ENCODE data around the gene CTXND1.
"Not testable (repeated sequence)": the region's sequence is repeated elsewhere in the genome, so short reads cannot be mapped to it uniquely, and the experiment has no call there.

Gene CTXND1

DNA sequence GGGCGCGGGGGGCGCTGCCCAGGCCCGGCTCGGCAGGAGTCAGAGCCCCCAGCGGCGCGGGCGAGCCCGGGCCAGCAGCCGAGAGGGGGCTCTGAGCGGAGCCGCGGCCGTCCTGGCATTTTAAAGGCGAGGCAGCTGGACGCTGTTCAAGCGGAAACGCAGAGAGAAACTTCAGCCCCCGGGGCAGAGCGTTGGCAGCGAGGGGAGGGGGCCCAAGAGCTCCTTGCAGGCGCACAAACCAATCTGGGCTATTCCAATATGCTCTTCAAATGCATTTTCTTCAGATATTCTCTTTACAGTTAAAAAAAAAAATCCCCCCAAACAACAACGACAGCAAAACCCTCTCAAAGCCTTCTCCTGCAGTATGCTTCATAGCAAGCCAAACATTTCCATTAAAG lies at the start of gene CTXND1:
Gene CTXND1 (minus strand): TSS at position 93 of the 398 bp plus-strand sequence. CDS start 50,264 bp downstream, outside the sequence.
- no peak for DNase-seq

DNA sequence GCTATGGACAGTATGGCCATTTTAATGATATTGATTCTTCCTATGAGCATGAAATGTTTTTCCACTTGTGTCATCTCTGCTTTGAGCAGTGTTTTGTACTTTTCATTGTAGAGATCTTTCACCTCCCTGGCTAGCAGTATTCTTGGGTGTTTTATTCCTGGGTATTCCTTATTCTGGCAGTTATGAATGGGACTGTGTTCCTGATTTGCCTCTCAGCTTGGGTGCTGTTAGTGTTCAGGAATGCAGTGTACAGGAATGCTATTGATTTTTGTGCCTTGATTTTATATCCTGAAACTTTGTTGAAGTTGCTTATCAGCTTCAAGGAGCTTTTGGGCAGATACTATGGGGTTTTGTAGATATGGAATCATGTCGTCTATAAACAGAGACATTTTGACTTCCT lies 49.5 kb upstream of the CTXND1 start:
- DNase-seq, result no peak

DNA sequence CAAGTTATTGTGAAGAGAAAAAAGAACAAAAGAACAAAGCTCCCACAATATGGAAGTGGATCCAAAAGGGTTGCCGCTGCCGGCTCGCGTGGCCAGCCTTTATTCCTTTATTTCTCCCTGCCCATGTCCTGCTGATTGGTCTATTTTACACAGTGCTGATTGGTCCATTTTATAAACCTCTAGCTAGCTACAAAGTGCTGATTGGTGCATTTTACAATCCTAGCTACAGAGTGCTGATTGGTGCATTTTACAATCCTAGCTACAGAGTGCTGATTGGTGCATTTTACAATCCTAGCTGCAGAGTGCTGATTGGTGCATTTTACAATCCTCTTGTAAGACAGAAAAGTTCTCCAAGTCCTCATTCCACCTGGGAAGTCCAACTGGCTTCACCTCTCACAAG lies 43.8 kb upstream of the CTXND1 start:
- not testable (repeated sequence) for DNase-seq

DNA sequence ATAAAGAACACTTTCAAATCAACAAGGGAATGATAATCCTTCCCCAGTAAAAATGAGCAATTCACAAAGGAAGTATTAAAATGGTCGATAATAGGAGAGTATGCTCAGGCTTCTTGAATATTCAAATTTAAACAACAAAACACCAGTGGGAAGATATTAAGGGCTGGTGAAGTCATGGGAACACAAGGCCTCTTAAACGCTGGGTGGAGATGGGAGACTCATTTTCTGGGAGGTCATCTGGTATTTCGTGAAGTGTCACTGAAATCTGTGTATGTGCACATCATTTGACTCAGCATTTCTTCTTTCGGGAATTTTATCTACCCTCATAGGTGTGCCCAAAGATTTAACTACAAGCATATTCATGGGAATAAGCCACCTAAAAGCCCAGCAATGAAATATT lies 40.1 kb upstream of the CTXND1 start:
- no peak for DNase-seq

DNA sequence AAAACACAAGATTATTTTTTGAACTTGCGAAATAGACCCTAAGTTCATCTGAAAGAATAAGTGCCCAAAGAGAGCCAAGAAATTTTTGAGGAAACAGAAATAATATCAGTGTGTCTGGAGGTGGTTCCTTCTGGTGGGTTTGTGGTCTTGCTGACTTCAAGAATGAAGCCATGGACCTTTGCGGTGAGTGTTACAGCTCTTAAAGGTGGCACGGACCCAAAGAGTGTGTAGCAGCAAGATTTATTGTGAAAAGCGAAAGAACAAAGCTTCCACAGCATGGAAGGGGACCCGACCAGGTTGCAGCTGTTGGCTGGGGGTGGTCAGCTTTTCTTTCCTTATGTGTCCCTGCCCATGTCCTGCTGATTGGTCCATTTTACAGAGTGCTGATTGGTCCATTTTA lies 38.9 kb upstream of the CTXND1 start:
- DNase-seq, result not testable (repeated sequence)

DNA sequence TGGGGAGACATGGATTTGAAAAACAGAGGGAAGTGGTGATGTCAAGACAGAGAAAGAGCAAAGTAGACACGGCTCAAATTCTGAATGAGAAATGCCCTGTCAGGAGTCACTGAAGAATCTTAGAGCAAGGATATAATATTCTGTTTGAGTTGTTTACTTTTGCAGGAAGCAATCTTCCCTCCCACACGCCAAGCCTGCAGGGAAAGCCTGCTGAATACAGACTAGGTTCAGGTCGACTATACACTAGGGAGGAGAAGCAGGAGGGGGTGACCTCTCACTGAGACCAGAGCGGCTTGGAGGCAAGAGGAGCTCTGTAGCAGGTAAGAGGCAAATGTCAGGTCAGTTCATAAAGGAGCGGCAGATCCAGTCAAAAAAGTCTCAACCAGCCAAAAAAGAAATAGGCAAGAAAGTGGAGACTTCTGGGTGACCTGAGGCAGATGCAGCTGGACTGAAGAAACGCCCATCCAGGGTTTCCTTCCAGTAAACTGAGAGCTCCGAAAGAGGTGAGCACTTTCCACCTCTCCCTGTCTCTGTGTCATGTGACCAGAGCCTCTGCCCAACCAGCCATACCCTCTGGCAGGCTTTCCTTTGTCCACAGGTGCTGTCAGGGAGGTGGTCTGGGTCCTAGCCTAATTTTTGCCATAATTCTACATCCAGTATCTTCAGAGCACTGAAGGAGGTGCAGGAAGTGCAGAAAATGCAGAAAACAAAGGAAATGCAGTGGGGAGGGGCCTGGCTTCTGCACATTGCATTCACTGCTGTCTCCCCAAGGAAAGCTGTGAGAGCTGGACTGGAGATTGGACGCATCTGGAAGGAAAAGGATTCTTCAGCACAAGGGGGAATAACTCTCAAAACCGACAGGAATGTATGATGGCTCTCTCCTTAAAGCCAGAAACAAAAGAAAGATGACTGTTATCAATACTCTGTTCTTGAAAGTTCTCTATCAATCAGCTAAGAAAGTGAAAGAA lies 37.8 kb upstream of the CTXND1 start:
- no peak for DNase-seq

DNA sequence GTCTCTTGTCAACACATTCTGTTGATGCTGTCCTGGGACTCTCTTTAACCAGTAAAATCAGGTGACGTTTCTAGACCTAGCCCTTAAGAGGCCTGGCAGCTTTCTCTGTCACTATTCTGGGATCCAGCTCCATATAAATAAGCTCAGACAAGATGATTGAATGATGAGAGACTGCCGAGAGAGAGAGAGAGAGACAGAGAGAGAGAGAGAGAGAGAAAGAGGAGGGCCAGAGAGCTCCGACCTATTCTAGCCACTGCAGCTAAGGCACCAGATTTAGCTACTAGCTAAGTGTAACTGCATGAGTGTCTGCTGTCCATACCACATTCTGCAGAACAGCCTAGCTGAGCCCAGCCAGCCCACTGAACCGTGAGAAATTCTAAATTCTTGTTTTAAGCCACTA lies 36.1 kb upstream of the CTXND1 start:
- DNase-seq, result no peak

DNA sequence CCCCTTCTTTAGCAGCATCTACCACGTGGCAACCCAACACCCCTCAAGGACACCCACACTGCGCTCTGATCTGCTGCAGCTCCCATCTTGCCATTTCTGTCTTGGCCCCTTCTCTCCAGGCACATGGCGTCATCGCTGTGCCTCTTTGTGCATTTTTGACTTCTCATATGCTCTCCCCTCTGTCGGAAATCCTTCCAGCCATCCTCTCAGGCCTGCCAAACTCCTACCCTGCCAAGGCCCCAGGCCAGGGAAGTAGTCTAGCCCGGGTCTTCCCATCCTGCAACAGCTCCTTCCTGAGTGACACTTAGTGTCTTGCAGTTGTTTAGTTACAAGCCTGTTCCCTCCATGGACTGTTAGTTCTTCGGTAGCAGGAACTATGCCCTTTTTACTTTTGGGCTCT lies 34.0 kb upstream of the CTXND1 start:
- no peak for DNase-seq

DNA sequence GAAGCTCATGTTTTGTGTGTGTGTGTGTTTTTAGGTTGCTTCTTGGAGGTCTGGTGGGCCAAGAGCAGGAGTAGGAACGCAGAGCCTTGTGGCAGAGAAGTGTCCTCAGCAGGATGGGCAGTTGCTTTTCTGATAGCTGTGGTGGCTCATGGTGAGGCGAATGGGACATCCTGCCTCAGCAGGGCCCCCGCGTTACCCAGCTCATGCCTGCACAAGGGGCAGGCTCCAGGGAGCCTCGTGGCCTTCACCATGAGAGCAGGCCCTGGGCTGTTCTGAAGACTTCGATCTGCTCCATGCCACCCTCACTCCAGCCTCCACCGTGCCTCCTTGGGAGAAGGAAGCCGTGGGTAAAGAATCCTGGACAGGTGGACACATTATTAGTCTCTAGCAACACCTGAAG lies 33.4 kb upstream of the CTXND1 start:
- DNase-seq, result no peak

DNA sequence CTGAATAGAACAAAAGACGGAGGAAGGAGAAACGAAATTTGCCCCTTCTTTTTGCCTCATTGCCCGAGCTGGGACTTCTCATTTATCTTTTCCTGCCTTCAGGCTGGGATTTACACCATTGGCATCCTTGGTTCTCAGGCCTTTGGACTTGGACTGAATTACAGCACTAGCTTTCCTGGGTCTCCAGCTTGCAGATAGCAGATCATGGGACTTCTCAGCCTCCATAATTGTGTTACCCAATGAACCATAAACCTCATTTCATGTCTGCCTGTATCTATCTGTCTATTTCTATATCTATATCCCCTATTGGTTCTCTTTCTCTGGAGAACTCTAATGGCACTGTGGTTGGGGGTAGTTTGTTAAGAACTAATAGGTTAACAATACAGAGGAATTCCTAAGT lies 31.5 kb upstream of the CTXND1 start:
- no peak for DNase-seq

DNA sequence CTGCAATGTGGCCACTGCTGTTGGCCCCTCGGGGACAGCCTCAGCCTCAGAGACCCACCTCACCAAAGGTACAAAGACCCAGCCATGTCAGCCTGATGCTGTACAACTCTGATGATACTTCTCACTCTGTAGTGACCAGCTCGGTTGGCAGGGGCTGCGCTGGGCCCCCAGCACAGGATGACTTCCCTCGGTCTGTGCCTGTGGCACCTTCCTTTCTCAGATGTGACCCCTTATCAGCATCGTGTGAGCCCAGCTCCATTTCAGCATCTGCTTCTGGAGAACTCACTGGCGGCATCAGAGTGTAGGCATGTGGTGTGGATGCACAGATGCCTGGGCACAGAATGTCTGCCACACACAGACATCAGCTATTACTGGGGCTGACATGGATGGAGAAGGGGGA lies 25.1 kb upstream of the CTXND1 start:
- no peak for DNase-seq

DNA sequence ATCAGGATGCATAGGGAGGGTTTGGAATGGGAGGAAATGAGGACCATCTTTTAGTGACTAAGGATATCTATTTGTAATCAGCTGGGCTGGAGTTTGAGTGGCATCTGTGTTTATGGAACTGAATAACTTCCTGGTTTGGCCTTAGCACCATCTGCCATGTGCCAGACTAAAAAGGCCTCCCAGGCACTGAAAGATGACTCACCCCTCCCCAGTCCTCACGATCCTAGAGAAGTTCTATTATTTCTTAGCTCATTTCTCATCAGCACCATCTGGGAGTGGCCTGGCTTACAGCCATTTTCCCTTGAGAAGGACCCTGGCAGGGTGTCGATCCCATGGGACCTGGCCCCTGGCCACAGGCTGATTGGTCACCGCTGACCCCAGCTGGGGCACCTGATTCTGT lies 23.9 kb upstream of the CTXND1 start:
- no peak for DNase-seq

DNA sequence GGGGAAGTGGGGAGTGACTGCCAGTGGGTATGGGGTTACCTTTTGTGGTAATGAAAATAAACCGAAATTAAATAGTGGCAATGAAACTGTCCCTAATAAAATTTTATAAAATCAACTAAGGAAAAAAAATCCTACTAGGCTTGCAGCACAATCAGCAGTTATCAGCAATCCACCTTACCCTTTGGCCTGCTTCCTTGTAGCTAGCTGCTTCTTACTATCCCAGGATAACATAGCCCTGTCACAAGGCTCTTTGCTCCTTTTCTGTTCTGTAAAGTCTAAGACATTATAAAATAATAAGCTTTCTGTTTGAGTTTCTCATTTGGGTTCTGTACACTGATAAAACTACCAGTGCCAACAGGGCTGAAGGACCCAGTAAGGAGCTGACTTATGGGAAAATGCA lies 23.0 kb upstream of the CTXND1 start:
- no peak for DNase-seq

DNA sequence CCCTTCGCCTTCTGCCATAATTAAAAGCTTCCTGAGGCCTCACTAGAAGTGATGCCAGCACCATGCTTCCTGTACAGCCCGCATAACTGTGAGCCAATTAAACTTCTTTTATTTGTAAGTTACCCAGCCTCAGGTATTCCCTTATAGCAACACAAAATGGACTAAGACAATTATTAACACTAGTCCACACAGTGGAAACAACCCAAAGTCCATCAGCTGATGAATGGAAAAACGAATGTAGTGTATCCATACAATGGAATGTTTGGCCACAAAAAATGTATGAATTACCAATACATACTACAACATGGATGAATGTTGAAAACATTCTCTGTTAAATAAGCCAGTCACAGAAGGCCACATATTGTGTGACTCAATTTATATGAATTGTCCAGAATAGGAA lies 22.5 kb upstream of the CTXND1 start:
- DNase-seq, result no peak

DNA sequence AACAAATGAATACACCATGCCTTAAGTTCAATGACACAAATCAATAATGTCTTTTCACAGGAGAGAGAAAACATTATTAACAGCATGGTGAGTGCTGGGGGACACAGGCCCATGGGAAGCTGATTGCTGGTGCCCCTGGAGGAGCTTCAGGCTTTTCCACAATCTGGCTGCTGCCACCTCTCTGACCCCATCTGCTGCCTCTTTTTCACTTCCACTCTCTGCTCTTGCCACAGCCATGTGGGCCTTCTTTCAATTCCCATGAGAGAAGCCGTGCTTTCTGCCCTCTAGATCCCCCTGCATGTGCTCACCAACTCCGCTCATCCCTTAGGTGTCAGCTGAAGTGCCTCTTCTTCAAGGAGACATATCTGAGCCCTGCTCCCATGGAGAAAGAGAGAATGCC lies 21.0 kb upstream of the CTXND1 start:
- no peak for DNase-seq

DNA sequence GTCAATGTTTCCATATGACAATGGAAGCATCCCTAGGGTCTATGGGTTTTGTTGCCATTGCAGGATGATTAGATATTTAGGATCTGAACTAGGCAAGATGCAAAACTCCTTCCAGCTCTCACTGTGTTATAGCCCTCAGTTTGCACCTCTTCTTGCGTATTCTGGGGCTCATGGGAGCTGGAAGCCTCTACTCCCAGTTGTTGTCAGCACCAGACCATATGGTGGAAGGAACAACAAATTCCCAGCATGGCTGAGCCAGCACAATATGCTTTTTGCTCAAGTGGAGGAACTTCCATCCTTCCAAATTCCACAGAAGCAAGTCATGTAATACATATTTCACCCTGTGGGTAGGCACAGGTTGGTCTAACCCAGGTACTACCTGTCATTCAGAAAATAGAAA lies 18.5 kb upstream of the CTXND1 start:
- no peak for DNase-seq

DNA sequence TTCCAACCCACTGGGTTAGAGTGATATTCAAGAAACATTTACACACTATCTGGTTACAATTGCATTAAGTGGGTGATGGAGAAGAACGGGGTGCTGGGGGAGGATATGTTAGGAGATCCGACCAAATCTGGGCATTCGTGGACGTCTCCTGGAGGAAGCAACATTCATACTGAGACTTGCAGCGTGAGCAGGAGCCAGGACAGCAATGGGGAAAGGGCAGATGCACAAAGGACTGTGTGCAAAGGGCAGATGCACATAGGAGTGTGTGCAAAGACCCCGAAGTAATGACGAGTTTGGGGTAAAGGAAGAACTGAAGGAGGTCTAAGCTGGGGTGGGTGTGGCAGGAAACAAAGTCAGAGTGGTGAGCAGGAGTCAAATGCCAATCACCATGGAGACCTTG lies 16.1 kb upstream of the CTXND1 start:
- no peak for DNase-seq

DNA sequence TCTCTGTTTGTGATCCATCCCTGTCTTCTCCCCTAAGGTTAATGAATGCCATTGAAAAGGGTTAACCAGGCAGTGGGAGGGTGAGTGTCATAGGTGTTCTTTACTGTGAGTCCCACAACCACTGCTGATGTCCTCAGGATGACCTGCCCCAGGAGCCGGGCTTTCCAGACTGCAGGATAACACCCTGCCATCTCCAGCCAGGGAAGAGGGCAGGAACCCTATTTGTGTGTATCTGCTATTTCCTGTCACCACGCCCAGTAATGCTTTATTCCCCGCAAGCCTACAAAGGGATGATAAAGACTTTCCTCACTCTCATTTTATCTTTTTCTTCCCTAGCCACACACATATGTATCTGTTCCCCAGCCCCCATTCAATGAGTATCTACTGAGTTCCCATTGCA lies 15.6 kb upstream of the CTXND1 start:
- no peak for DNase-seq

DNA sequence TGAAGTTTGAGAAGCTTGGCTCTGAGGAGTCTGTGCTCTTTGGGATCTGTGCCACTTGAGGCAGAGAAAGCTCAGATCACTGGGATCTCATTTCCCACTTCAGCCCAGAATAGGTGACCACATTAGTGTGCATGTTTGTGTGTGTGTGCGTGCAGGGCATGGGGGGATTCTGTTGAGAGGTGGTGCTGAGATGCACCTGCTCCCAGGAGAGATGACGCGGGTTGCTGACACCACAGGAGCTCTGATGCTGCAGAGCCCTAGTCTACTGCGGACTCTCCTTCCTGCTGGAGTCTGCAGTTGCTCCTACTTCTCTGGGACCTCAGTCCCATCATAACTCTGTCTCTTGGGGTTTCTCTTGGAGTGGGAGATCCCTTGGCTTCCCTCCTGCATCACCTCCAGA lies 14.7 kb upstream of the CTXND1 start:
- DNase-seq, result no peak

DNA sequence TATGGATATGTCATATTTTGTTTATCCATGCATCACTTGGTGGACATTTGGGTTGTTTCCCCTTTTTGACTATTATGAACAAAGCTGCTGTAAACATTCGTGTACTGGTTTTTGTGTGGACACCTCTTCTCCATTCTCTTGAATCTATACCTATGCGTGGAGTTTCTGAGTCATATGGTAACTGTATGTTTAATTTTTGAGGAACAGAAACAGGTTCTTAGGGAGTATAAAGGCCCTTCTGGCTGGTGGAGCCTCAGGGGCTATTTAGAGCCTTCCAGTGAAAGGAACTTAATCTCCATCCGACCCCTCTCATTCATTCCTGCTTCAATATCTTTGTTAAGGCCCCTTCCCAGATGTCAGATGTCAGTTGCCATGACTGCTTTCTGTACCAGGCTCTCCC lies 14.1 kb upstream of the CTXND1 start:
- no peak for DNase-seq

DNA sequence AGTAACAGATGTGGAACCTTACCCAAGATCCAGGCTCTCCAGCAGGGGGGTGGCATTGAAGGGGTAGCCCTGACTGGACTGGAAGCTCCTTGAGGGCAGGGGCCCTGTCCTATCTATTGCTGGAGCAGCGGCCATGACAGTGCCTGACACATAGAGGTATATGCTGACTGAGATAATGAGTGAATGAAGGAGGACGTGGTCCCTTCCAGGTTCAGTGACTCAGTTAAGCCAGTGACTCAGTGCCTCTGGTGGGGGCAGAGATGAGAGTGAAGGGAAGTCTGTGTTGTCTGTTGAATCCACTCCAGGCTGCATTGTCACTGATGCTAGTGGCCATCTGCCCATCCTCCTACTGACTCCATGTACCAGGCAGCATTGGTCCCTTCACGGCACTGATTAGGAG lies 13.0 kb upstream of the CTXND1 start:
- no peak for DNase-seq

DNA sequence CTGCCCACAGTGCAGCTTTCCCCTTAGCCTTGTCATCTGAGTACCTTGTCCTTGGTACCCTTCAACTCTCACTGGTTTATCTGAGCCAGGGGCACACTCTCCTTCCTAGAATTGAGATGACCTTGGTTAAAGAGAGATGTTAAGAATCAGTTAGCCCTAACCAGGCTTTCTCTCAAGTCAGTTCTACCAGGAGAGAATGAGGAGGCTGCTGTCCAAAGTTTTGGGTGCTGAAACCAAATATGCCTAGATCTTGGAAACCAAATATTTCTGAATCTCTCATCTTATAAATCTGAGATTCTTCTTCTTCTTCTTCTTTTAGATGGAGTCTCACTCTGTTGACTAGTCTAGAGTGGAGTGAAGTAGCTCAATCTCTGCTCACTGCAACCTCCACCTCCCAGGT lies 12.0 kb upstream of the CTXND1 start:
- no peak for DNase-seq

DNA sequence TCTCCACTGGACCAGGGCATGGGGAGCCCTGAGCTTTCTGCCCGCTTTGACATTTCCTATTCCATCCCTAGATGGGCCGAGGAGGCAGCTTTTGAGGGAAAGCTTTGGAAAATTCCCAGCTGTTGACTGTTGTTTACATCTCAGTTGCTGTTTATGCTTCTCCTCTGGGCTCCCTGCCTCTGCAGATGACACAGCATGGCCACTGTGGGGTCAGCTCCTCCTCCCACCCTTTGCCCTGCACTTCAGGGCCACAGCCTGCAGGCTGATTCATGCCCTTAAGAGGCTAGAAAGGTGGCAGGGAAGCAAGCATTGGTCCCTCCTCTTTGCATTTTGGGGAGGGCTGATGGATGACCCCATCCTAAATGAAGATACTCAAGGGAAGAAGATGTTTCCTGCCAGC lies 8.5 kb upstream of the CTXND1 start:
- DNase-seq, result no peak

DNA sequence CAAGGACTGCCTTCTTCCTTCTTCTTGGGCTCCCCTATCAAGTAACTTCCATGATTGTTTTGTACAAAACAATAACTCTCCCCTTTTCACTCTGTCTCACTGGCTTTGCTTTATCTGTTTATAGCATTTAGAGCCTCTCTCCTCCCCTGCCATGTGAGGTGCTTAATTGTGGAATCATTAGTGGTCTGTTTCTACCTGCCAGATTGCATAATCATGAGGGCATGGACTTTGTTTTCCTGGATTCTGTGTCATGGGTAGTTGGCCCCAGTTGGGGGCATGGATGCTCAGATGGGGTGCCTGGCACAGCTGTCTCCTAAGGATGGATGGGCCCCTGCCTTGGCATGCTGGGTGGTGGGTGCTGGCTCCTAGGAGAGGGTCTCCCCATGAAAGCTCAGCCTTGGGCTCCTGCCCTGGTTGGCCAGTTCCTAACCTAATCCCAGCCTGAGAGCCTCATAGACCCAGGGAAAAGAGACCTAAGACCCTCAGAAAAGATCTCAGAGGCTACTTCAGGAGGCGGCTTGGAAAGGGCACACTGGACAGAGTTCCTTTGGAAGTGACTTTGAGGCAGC lies 8.0 kb upstream of the CTXND1 start:
- no peak for DNase-seq
